HG02981 (cell line): Measurements from ENCODE around the gene ZNF24.

ENCODE experiments used
- ATAC-seq: cut with Tn5 transposase; IDR thresholded peaks from one replicate; pipeline ENCODE4 v1.9.1; 2021; ENCODE audit warnings: mild to moderate bottlenecking, moderate library complexity; ENCODE audit not compliant: unreplicated experiment

The ZNF24 gene

DNA sequence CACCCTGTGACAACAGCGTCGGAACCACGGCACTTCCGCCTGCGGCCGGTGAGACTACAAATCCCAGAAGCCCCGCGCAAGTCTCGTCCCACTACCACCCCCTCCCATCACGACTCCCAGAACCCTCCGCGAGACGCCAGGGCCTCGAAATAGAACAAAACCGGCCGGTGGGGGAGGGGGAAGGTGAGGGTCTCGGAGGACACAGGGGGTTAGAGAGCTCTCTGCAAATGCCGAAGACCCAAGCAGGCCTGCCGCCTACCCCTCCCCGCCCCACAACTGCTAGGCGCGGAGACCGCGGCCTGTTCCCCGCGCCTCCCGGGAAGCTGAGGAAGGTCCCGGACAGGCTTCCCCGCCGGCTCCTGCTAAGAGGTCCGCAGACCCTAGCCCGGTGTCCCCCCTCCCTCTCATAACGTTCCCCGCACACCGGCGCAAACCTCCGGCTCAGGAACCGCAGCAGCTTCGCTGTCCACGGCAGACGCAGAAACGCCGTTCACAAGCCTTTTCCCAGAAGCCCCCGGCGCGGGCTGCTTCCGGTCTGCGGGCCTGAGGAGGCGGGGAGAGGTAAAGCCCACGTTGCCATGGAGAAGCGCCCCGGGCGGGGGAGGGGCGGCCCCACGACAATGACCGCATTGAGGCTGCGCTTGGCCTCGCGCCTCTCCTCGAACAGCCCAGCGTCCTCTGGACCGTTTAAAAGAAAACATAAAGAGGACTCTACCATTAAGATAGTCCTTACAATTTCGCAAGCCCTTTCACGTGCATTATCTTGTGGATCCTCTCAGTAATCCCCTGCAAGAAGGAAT is at the start of gene ZNF24:
ZNF24 (minus strand) TSS at position 485 of the 800 bp plus-strand sequence. CDS start 3,770 bp downstream, outside the sequence.
- ATAC-seq: peak; percentile 83

- no peak for ATAC-seq
These were observed 49.5 kb upstream of the ZNF24 start for GRCh38 chr18:35393716-35394115.

DNA sequence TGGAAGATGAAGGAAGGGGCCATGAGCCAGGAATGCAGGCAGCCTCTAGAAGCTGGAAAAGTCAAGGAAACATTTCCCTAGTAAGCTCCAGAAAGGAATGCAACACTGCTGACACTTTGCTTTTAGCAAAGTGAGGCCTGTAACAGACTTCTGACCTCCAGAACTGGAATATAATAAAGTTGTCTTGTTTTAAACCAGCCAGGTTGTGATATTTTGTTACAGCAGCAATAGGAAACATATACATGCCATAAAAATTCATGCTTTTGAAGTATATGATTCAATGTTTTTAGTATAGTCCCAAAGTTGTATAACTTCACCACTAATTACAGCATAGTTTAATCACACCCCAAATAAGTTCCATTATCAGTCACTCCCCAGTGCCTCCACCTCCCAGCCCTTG is 48.2 kb upstream of the ZNF24 start:
- ATAC-seq: no peak

DNA sequence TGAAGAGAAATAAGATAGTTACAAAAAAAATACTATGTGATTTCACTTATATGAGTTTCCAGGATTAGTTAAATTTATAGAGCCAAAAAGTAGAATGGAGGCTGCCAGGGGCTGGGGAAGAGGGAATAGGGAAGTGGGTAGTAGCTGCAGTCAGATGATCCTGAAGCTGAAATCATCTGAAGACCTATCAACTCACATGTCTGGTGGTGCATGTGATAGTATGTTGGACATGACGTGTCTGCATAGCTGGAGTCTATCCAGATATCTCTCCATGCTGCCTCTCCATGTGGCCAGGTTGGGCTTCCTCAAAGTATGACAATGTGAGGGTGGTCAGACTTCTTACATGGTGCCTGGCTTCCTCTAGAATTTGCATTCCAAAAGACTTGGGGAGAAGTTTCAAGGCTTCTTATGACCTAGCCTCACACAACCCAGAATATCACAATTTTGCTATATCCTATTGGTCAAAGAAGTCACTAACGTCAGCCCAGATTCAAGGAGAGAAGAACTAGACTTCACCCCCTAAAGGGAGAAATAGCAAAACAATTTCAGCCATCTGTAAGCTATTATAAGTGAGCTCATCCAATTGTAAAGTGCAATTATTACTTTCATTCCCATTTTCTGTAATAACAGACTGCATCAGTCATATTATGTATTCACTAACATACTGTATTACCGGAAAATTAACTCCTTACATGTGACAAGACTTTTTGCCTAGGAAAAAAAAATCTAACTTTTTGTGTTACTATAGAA is 46.9 kb upstream of the ZNF24 start:
- no peak for ATAC-seq

DNA sequence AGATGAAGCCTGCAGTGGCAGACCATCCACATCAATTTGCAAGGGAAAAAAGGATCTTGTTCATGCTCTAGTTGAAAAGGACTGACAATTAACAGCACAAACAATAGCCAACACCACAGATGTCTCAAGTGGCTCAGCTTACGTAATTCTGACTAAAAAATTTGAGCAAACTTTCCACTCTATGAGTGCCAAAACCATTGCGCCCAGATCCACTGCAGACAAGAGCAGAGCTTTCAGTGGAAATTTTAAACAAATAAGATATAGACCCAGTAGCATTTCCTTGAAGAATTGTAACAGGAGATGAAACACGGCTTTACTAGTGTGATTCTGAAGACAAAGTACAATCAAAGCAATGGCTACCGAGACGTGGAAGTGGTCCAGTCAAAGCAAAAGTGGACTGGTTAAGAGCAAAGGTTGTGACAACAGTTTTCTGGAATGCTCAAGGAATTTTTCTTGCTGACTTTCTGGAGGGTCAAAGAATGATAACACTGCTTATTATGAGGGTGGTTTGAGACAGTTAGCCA is 44.9 kb upstream of the ZNF24 start:
- no peak for ATAC-seq

DNA sequence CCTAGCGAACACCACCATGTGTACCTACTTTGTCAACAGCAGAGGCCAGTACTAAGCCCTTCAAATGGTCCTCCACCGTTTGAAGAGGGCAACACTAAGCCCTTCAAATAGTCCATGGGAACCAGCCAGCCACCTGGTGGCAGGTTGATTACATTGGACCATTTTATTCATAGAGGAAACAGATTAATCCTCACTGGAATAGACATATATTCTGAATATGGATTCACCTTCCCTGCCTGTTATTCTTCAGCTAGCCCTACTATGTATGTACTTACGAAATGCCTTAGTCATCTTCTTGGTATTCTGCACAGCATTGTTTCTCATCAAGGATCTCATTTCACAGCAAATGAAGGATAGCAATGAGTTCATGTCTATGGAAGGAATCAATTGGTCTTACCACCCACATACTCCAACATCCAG is 42.9 kb upstream of the ZNF24 start:
- ATAC-seq: peak; percentile 15

DNA sequence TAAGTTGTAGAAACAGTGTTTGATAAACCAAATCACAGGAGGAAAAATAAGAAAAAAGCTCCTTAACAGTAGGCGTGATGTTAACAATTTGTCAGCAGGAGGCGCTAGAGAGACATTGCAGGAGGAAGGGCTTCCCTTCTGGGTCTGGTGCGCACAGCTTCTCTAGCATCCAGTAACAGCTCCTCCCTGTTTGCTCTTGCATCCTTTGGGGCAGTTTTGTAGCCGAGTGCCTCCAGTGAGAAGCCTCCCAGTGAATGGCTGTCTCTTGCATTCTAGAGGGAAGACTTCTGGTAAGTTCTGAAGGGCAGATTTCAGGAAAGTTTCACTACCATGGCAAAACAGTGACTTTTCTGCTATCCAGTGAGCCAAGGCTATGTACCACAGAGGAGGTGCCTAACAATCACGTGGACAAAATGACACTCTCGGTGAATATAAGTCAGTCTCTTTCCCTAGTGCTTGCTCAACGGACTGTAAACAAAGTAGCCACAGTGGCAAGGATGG is 42.4 kb upstream of the ZNF24 start:
- ATAC-seq: peak; percentile 85

DNA sequence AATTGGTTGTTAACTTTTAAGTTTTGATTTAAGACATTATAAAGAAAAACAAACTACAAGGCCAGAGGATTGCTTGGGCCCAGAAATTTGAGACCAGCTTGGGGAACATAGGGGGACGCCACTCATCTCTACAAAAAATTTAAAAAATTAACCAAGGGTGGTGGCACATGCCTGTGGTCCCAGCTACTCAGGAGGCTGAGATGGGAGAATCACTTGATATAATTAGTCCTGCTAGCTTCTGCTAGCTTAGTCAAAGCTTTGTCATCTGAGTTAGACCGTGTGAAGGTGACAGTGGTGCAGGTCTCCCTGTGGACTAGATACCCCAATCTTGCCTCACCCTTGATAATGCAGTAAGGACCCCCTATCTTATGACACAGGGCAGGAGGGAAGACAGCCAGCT is 38.9 kb upstream of the ZNF24 start:
- no peak for ATAC-seq

- ATAC-seq: no peak
These were observed 35.2 kb upstream of the ZNF24 start for GRCh38 chr18:35379421-35379820.

DNA sequence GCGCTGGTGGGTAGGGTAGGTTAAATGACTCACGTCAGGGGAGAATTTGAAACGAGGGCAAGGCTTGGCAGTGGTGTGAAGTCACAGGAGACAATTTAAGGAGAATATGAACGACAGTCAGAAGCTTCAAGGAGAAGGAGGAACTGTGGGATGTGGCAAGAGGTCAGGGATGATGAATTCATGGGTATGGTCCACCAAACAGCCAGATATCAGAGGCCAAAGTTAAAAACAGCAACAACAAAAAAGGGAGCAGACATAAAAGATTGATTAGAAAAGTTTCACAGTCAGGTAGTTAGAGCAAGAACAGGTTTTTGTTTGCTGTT is 34.3 kb upstream of the ZNF24 start:
- ATAC-seq: no peak

- ATAC-seq: no peak
These were observed 33.8 kb upstream of the ZNF24 start for GRCh38 chr18:35377875-35378573.

DNA sequence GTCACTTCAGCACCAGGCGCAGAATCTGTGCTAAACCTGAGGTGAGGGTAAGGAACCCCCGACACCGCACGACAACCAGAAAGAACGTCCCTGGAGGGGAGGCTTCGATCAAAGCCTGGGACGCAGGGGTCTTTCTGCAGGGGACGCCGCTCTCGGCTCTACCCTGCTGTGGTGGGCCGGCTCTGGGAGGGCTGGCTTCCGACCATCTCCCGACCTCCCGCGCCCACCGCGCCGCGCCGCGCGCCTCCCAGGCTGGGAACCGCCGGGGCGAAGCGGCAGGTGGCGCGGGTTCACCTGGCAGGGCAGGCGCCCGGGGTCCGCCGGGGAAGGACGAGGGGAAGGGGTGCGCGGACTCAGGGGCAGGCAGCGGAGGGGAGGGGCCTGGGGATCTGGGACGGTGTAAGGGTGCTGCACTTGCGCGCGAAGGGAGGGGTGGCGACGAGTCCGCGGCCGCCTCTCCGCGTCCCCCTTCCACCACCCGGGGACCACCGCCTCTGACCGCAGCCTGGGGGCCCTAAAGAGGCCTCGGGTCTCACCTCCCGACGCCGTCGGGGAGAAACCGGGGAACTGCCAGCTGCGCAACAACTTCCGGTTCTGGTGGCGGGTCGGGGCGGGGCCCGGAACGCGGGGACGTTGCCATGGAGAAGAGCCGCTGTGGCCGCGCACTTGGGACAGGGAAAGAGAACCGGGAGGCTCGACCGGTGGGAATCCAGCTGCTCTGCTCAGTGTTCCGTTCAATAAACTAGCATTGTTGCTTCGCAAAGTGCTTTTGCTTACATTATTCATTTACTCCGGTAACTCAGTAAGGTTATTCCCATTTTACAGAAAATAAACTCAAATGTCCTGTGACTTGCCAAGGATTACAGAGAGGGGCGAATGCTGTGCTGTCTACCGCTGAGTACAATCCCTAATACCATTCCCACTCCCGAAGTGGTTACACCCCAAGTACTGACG is 32.8 kb upstream of the ZNF24 start, which contains the start of gene ZNF396:
ZNF396 (minus strand) TSS at position 596 of the 954 bp plus-strand sequence. CDS start 3,045 bp downstream, outside the sequence.
- ATAC-seq: peak; percentile 83

DNA sequence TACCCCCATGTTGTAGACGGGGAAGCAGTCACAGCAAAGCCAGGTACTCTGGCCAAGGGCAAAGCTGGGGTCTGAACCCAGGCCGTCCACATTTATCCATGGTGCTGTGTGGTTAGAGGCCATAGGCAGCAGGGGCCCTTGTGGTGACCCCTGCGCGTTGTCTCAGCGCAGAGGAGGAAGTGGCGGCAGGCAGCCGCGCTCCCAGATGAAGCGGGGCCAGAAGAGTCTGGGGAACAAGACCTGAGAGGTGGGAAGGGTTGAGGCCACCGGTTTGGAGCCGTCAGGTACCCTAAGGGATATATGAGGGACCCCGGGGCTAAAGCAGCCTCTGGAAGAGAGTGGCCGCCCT is 32.1 kb upstream of the ZNF24 start:
- ATAC-seq: peak; percentile 36

DNA sequence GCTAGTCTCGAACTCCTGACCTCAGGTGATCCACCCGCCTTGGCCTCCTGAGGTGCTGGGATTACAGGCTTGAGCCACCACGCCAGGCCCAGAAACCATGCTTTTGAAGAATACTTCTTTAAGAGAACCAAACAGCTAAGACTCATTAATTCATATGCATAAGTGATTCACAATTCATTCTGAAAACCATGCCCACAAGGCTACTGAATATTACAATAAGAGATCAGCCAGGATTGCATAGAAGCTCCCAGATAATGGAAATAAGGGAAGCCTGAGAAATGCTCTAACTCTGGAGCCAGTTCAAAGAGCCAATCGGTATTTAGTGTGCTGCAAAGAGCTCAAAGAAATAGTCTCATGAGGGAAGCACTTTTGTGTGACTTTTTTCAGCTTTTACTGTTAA is 30.5 kb upstream of the ZNF24 start:
- ATAC-seq: no peak

DNA sequence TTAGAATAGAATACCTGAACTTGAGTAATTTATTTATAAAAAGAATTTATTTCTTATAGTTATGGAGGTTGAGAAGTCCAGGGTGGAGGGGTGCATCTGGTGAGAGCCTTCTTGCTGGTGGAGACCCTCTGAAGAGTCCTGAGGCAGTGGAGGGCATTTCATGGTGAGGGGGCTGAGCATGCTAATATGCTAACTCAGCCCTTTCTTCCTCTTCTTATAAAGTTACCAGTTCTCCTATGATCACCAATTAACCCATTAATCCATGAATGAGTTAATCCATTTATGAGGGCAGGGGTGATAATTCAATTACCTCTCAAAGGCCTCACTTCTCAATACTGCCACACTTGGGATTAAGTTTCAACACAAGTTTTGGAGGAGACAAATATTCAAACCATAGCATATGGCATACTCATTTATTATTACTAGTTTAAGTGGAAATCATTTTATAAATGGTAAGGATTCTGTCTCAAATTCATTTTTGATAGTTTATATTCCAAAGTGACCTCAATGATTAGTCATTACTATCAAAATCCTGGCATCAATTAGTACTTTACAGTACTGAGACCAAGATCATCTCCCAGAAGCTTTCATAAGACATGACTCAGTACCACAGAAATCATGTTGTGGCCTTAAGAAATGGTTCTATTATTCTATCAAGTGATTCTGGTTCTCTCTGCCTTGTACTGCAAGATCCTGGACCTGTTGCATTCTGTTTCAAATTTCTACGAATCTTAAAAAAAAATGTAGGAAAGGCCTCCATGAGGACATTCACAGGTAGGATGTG is 27.4 kb upstream of the ZNF24 start:
- ATAC-seq: no peak

- no peak for ATAC-seq
These were observed 24.9 kb upstream of the ZNF24 start for GRCh38 chr18:35369126-35369525.

GRCh38 chr18:35368595-35368994 is 24.4 kb upstream of the ZNF24 start:
- ATAC-seq: no peak

DNA sequence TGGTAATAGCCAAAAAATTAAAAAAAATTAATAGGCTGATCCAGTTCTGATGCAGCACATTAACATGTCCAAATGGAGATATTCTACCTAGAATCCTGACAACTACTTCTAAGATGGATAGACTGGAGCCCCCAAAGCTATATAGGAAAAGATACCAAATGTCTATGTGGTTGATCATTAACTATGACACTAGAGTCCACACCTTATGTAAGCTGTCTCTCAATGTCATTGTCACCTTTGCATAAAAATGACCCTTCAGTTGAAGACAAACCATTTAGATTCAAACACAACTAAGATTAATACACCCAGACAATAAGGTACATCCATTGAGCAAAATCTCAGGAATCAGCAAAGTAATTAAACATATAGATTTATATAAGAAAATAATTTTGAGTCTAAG is 18.3 kb upstream of the ZNF24 start:
- ATAC-seq: no peak

DNA sequence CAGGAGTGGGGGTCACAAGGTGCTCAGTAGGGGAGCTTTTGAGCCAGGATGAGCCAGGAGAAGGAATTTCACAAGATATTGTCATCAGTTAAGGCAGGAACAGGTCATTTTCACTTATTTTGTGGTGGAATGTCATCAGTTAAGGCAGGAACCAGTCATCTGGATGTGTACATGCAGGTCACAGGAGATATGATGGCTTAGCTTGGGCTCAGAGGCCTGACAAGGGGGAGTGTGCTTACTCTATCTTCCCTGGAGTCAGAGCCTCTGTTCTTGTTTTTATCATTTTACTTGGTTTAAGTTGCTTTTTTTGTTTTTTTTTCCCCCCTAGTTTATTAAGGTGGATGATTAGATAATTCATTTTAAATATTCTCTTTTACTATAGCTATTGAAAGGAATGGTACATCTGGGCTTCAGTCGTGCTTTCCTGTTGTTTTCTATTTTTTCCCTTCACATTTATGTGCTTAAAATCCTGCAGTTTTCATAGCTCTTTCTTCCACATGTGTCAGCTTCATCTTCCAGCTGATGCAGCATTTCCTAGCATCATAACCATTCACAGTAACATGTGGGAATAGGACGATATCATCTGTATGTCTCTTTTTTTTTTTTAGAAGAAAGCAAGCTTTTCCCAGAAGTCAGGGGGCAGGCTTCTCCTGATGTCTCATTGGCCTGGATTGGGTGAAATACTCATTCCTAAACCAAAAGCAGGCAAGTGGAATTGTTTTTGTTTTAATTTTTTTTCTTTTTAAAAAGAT is 17.5 kb upstream of the ZNF24 start:
- no peak for ATAC-seq
